ENCODE measurements around the gene NLK.

NLK gene

DNA sequence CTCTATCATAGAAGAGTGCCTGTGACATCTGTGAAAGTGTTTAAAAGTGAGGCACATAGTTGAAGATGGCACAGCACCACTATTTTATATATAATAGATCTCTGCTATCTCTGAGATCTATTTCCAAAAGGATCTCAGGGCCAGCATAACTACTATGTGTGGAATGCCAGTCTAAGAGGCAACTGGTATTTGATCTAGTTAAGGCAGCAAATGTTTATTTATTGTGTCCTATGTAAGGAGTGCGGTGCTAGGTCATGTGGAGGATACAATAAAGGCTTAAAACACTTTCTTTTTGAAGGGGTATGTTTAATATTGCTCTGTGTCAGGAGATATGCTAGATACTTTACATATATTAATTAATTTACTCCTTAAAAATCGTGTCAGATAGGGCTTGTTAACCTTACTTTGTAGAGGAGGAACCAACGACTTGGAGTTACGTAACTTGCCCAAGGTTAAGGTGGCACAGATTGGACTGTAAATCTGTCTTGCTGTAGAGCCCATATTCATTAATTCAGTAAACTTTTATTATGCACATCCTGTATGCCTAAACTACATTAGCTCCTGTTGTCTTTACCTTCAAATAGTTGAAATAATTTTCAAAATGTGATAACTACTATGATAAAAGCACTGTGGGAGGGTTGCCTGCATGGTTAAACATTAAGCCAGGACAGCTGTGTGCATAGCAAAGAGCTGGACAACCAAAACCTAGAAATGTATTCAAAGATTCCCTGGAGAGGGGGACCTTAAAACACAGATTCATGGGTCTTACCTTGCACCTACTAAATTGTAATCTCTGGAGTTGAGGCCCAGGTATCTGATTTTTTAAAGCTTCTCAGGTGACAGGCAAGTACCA is 83.3 kb downstream of the NLK start:
- DNase-seq (ENCODE audit: insufficient read length, low spot score) (no peak), FAIRE-seq (no peak)
- TF ChIP-seq POLR2A (IDR thresholded peaks at IDR 0.05; ENCODE audit: low read depth, low read length): no peak

DNA sequence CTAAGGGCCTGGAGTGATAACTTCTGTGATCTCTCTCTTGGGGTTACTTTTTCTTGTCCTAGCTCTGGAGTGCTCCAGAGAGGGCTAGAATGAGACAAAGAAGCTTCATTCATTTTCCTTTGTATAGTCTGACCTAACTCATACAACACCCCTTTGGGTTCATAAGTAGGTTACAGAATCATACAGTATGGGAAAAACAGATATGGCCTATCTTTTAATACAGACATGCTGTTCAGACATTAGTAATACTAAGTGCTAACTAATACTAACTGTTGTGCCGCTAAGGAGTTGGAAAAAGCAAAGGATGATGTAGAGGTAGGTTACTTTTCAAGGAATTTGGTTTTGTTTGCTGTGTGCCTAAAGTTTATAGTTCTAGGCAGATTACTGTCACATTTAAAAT is 84.7 kb downstream of the NLK start:
- DNase-seq (ENCODE audit: insufficient read length, low spot score) (no peak), FAIRE-seq (no peak)
- no peak for TF ChIP-seq POLR2A (IDR thresholded peaks at IDR 0.05; ENCODE audit: low read depth, low read length)

DNA sequence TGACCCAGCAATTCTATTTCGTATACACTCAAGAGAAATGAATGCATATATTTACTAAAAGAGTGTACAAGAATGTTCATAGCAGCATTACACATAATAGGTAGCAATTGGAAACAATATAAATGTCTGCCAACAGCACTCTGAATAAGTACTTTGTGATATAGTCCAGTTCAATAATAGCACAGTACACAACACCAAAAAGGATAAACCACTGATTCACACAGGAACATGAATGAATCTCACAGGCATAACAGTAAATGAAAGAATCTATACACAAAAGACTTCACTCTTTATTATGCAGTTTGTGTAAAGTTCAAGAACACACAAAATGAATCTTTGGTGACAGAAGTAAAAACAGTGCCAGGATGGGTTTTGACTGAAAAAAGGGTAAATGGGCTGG is 86.3 kb downstream of the NLK start:
- no peak for FAIRE-seq
- TF ChIP-seq POLR2A (IDR thresholded peaks at IDR 0.05; ENCODE audit: low read depth, low read length): no peak
- DNase-seq (ENCODE audit: insufficient read length, low spot score): no peak

DNA sequence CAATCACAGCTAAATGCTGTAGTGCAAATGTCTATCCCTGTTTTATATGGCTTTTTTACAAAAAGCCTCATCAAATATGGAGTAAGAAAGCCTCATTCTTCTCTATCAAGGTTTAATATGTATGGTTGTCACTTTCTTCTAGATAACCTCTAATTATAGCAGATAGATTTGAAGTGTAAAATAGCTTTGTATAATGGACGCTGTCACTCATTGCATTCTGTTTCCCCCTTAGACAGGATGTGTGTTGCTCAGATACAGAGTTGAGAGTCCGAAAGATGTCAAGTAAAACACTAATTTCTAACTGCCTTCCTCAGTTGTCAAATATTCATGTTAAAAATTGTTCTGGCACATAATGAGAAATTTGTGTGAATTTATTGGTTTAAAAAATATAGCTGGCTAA is 88.0 kb downstream of the NLK start:
- DNase-seq (ENCODE audit: insufficient read length, low spot score): no peak
- TF ChIP-seq POLR2A (IDR thresholded peaks at IDR 0.05; ENCODE audit: low read depth, low read length): no peak
- FAIRE-seq: no peak

- TF ChIP-seq POLR2A (IDR thresholded peaks at IDR 0.05; ENCODE audit: low read depth, low read length): no peak
- DNase-seq (ENCODE audit: insufficient read length, low spot score) (no peak), FAIRE-seq (no peak)
Measured at GRCh38 chr17:28131599-28131998, 89.1 kb downstream of the NLK start.

DNA sequence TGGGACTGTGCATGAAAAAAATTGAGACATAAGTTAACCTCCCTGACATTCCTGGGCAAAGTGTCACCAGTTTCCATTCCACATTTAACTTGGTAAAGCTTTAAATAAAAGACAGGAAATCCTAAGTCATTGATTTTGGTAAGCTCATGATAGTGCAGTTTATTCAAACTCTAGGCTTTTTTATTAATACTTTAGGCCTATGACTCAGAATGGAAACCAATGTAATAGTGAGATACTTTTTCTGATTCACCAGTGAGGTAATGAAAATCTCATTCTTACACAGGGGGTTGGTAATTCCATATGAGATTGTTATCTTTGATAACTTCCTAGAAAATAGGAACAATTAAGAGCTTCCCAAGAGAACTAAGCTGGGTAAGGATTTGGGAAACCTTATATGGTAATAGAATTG is 91.1 kb downstream of the NLK start:
- DNase-seq (ENCODE audit: insufficient read length, low spot score) (peak; percentile 1), FAIRE-seq (no peak)
- no peak for TF ChIP-seq POLR2A (IDR thresholded peaks at IDR 0.05; ENCODE audit: low read depth, low read length)

DNA sequence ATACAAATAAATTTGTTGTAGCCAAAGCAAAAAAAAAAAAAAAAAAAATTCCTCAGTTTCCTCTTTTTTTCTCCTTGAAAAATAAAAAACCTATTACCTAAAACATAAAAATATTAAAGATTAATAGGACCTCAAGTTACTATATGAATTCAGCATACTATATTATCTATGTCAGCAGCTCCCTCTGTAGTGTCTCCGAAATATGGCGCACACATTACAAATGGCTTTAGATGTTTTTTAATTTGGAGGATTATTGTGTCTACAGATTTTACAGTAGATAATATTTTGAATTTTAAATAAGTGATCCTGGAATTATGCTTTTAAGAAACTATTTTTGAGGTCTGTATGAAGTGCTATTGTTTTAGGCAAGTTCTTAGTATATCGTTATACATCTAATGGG is 94.4 kb downstream of the NLK start:
- FAIRE-seq (no peak), DNase-seq (ENCODE audit: insufficient read length, low spot score) (no peak)
- TF ChIP-seq POLR2A (IDR thresholded peaks at IDR 0.05; ENCODE audit: low read depth, low read length): no peak

GRCh38 chr17:28139822-28140221 is 97.3 kb downstream of the NLK start:
- no peak for FAIRE-seq
- TF ChIP-seq POLR2A (IDR thresholded peaks at IDR 0.05; ENCODE audit: low read depth, low read length): no peak
- DNase-seq (ENCODE audit: insufficient read length, low spot score): no peak

DNA sequence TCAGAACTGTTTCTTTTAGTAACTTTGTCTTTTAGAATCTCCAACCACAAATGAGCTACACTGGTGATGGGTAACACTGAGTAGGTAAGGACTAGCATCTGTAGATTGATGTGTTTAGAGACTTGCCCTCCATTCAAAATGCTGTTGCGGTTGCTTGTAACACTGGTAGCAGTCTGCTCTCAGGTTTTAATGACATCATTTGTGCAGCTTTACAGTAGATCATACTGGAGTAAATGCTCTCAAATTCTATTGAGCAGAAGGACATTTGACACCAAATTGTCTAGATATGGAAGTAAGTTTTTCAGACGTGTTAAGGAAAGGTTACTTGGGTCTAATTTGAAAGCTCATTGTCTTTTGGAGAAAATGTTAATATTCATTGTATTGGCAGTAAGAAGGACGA is 98.8 kb downstream of the NLK start:
- DNase-seq (ENCODE audit: insufficient read length, low spot score) (no peak), FAIRE-seq (no peak)
- TF ChIP-seq POLR2A (IDR thresholded peaks at IDR 0.05; ENCODE audit: low read depth, low read length): no peak

- FAIRE-seq (no peak), DNase-seq (ENCODE audit: insufficient read length, low spot score) (no peak)
- TF ChIP-seq POLR2A (IDR thresholded peaks at IDR 0.05; ENCODE audit: low read depth, low read length): no peak
Measured at GRCh38 chr17:28141773-28142172, 99.3 kb downstream of the NLK start.

- FAIRE-seq: no peak
Measured at GRCh38 chr17:28142305-28142704, 99.8 kb downstream of the NLK start.

DNA sequence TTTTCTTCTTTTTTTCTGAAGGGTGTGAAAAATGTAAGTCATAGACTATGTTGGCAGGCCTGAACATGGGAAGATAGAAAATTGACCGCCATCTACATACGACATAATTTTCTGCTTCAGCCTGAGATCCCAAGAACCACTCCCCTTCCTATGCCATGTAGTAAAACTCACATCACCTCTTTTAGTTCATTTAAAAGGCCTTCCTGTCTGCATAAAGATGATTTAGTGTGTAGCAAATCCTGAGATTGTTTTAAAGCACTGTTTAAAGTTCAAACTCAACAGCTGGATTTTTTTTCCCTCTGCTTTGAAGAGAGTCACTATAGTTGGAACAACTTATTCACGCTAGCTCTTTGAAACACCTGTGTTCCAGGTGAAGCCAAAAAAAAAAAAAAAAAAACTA is 101.5 kb downstream of the NLK start:
- no peak for TF ChIP-seq POLR2A (IDR thresholded peaks at IDR 0.05; ENCODE audit: low read depth, low read length)
- DNase-seq (ENCODE audit: insufficient read length, low spot score) (no peak), FAIRE-seq (no peak)

More at GRCh38 chr17:28142305-28142704, 99.8 kb downstream of the NLK start:
- DNase-seq (ENCODE audit: insufficient read length, low spot score): no peak
- TF ChIP-seq POLR2A (IDR thresholded peaks at IDR 0.05; ENCODE audit: low read depth, low read length): no peak

GRCh38 chr17:28145348-28145747 is 102.9 kb downstream of the NLK start:
- FAIRE-seq: no peak
- no peak for TF ChIP-seq POLR2A (IDR thresholded peaks at IDR 0.05; ENCODE audit: low read depth, low read length)
- DNase-seq (ENCODE audit: insufficient read length, low spot score): peak; percentile 2

- FAIRE-seq (no peak), DNase-seq (ENCODE audit: insufficient read length, low spot score) (no peak)
- TF ChIP-seq POLR2A (IDR thresholded peaks at IDR 0.05; ENCODE audit: low read depth, low read length): no peak
Measured at GRCh38 chr17:28147017-28147416, 104.5 kb downstream of the NLK start.

DNA sequence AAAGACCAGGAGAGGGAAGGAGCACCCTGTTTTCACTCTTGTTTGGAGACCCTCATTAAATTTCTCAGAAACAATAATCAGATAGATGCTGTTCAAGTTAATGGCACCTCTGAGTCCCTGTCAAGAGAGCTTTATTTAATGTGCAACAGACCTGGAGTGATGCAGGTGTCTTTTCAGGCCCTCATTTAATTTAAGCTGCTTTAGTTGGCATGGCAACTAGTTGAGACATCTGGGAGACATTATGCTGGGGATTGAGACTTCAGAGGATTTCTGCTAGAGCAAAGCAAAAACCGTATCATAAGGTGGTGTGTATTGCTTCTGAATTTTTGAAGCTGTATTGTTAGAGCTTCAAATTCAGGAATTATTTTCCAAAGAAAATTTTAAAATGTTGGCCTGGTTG is 108.5 kb downstream of the NLK start:
- FAIRE-seq: no peak
- TF ChIP-seq POLR2A (IDR thresholded peaks at IDR 0.05; ENCODE audit: low read depth, low read length): no peak
- DNase-seq (ENCODE audit: insufficient read length, low spot score): no peak

Data from H54 (cell line).